Pancreas (tissue), 10 donors: ENCODE measurements around the gene NDUFB10. TPM values are rescaled to one million over a fixed set of nuclear protein-coding genes. Genes with fewer than 3 reads are reported as not detected.
A peak's percentile ranks its signal among the peaks of the same experiment; 100 is the strongest.

Source experiments
- ATAC-seq, 4 donors: fragments of 200-7000 bp; cut with Tn5 transposase; one replicate each; pipeline versions ENCODE4 v1.8.0 to v1.9.1; 2020; ENCODE audit warnings: mild to moderate bottlenecking in 4 of 4, moderate library complexity in 4 of 4
- DNase-seq, 6 donors: peaks; one replicate each; pipeline ENCODE4 v3.0.0-alpha.2; 2020
- FAIRE-seq: peaks from 2 replicates; lab custom pipeline; 2012; peaks lifted over from hg19 to GRCh38; lab: Jason Lieb, UNC
- H3K27ac ChIP-seq, 4 donors: fragments of 200-600 bp; sonication (generic); 1 replicate in 3 of 4; 2 replicates in 1 of 4; pipeline versions ENCODE4 v1.5.0 to v1.8.0; 2020
- H3K27me3 ChIP-seq, 4 donors: fragments of 200-600 bp; one replicate each; pipeline ENCODE4 v1.8.0; 2021
- H3K36me3 ChIP-seq, 3 donors: fragments of 200-600 bp; sonication (generic) in 1 of 3; one replicate each; pipeline versions ENCODE4 v1.5.0 to v1.8.0; 2020 to 2021
- H3K4me1 ChIP-seq, 3 donors: fragments of 200-600 bp; one replicate each; pipeline ENCODE4 v1.8.0; 2021
- H3K4me3 ChIP-seq, 4 donors: fragments of 200-600 bp; sonication (generic) in 2 of 4; one replicate each; pipeline versions ENCODE4 v1.5.0 to v1.8.0; 2020 to 2021
- H3K9me3 ChIP-seq, 4 donors: fragments of 200-600 bp; one replicate each; pipeline ENCODE4 v1.8.0; 2021
- CTCF ChIP-seq, 4 donors: fragments of 200-600 bp; sonication (generic) in 3 of 4; IDR thresholded peaks; one replicate each; pipeline versions ENCODE4 v1.5.0 to v1.8.0; 2021; ENCODE audit warnings: antibody characterized with exemption in 4 of 4
- whole genome bisulfite sequencing, 2 donors: extraction: QIAGEN DNeasy Blood & Tissue Kit; methylation state at CpG; one replicate each; pipeline ENCODE4 v1.1.7; 2013; 5-methylcytosine and 5-hydroxymethylcytosine counted together
- intact Hi-C, 3 donors: fragments of 100-400 bp; cut with DNase I; formaldehyde crosslinking; loops; one replicate each; pipeline versions ENCODE4 v1.11.1 to v1.14.2; 2022
- polyA plus RNA-seq, 2 donors: library from polyadenylated mRNA; stranded (reverse); fragments of 200-250 nt; gene quantifications; one replicate each; pipeline ENCODE4 v1.2.3, GENCODE V29; 2013
- total RNA-seq, 6 donors: library from RNA; stranded (reverse); fragmentation: NEBNext Ultra II Directional in 4 of 6; extraction: Animal tissue kit (Norgen Biotek cat#: 25700) in 4 of 6; gene quantifications; one replicate each; pipeline versions ENCODE4 v1.2.1 to v1.2.4, GENCODE V29; 2021 to 2023
- donor health status: healthy with polysubstance abuse.
- donor health status: DM: no; HTN: no; CAD: no; lungs with moderate emphysema.
- donor health status: DM: no; HTN: no; CAD: no.
- donor health status: control.
- donor health status: control.
- donor health status: Bipolar disorder and iron deficiency.
- donor health status: DM: yes; HTN: yes; CAD: no.
- donor health status: DM: no; HTN: no; CAD: no.
- donor health status: DM: no; HTN: no; CAD: no.
- donor health status: DM: yes; HTN: yes; CAD: no.

Gene NDUFB10
- total and polyA plus RNA-seq, 8 donors = 54.0 to 108 (median 65.9) TPM

- H3K27me3 ChIP-seq = no peaks in the 10 kb centered on the region
- intact Hi-C loops = no loop called here
- peak overlapping the region; percentile 59 to 79 (median 70) for H3K4me3 ChIP-seq
- ATAC-seq (peak; percentile 8 to 33 (median 22)), DNase-seq (peak in 5 of 6 donors; percentile 66 to 84 (median 72)), FAIRE-seq (no peak)
- H3K4me1 ChIP-seq = peaks cover 0 to 25% (median 18%) of the 10 kb centered on the region in 3 donors
- peaks cover 0 to 22% (median 7%) of the 10 kb centered on the region in 3 donors for H3K36me3 ChIP-seq
- H3K27ac ChIP-seq = peak overlapping the region; percentile 76 to 90 (median 86)
- H3K9me3 ChIP-seq = no peaks in the 10 kb centered on the region
- WGBS, 2 donors = 12% methylated on average over 17 of the region's 17 CpGs
- no peak for TF ChIP-seq CTCF (IDR thresholded peaks at IDR 0.05)
Observed at GRCh38 chr16:1942047-1942809, 17.1 kb upstream of the NDUFB10 start.

- ATAC-seq (peak; percentile 75 to 86 (median 77)), FAIRE-seq (peak; percentile 89), DNase-seq (peak; percentile 99 to 100 (median 100))
- H3K36me3 ChIP-seq = peaks cover 0 to 14% (median 7%) of the 10 kb centered on the region in 3 donors
- intact Hi-C loops = no loop called here
- H3K27me3 ChIP-seq = no peaks in the 10 kb centered on the region
- H3K4me3 ChIP-seq = peak within 1 kb of the TSS; percentile 59 to 79 (median 70)
- peak within 1 kb of the TSS; percentile 76 to 90 (median 86) for H3K27ac ChIP-seq
- WGBS, 2 donors = 1% methylated on average over 73 to 77 of the region's 77 CpGs
- no peaks in the 10 kb centered on the region for H3K9me3 ChIP-seq
- no peak for TF ChIP-seq CTCF (IDR thresholded peaks at IDR 0.05)
- H3K4me1 ChIP-seq = peaks cover 0 to 24% (median 18%) of the 10 kb centered on the region in 3 donors
Observed at GRCh38 chr16:1942810-1943726, 16.3 kb upstream of the NDUFB10 start, which contains the start of gene MSRB1. Gene MSRB1, minus strand, starts transcription at chr16:1943199. Its CDS starts 43 bp downstream, at chr16:1943156.

GRCh38 chr16:1944612-1945199, 14.6 kb upstream of the NDUFB10 start:
- peaks cover 0 to 8% (median 5%) of the 10 kb centered on the region in 3 donors for H3K4me1 ChIP-seq
- H3K4me3 ChIP-seq = no peak overlapping the region
- ATAC-seq (no peak), FAIRE-seq (no peak), DNase-seq (peak in 2 of 6 donors; percentile 28 to 50)
- no peaks in the 10 kb centered on the region for H3K27me3 ChIP-seq
- intact Hi-C loops = no loop called here
- 92 to 93% methylated on average over 21 of the region's 21 CpGs for WGBS, 2 donors
- no peaks in the 10 kb centered on the region for H3K9me3 ChIP-seq
- H3K36me3 ChIP-seq = no peaks in the 10 kb centered on the region
- no peak for TF ChIP-seq CTCF (IDR thresholded peaks at IDR 0.05)
- H3K27ac ChIP-seq = no peak overlapping the region

GRCh38 chr16:1945559-1946391, 13.6 kb upstream of the NDUFB10 start:
- intact Hi-C loops = no loop called here
- H3K27me3 ChIP-seq = no peaks in the 10 kb centered on the region
- DNase-seq (peak in 1 of 6 donors; percentile 17), FAIRE-seq (no peak), ATAC-seq (no peak)
- WGBS, 2 donors = 79 to 85% methylated on average over 19 of the region's 19 CpGs
- no peak overlapping the region for H3K27ac ChIP-seq
- no peaks in the 10 kb centered on the region for H3K9me3 ChIP-seq
- H3K4me1 ChIP-seq = no peaks in the 10 kb centered on the region
- no peak for TF ChIP-seq CTCF (IDR thresholded peaks at IDR 0.05)
- no peak overlapping the region for H3K4me3 ChIP-seq
- H3K36me3 ChIP-seq = no peaks in the 10 kb centered on the region
